H1 (cell line): Measurements from ENCODE around the gene LRWD1. TPM values are rescaled to one million over a fixed set of nuclear protein-coding genes. Genes with fewer than 3 reads are reported as not detected.

Experiments used
- CTCF ChIA-PET: fragments of 300-600 bp; sonication (Branson Sonifier 250); formaldehyde crosslinking; loops from one replicate; lab custom pipeline; 2021; ENCODE audit not compliant: partially characterized antibody; lab: Charles Lee
- POLR2A ChIA-PET: fragments of 300-600 bp; sonication (Branson Sonifier 250); formaldehyde crosslinking; loops from one replicate; lab custom pipeline; 2021; ENCODE audit warnings: inconsistent platforms; ENCODE audit not compliant: partially characterized antibody; lab: Charles Lee
- DNase-seq, 2 experiments: peaks; one replicate each; pipeline versions ENCODE4 v3.0.0 to v3.0.0-alpha.2; 2010 to 2022; ENCODE audit warnings: low spot score in 2 of 2, low read depth in 1 of 2, mixed read lengths in 1 of 2
- FAIRE-seq: peaks from 2 replicates; lab custom pipeline; 2011; peaks lifted over from hg19 to GRCh38; lab: Jason Lieb, UNC
- H2AFZ ChIP-seq: 2 replicates; pipeline ENCODE4 v1.8.1; 2012; ENCODE audit warnings: low read length, inconsistent platforms
- H2AK5ac ChIP-seq: 2 replicates; pipeline ENCODE4 v1.6.1; 2013; ENCODE audit warnings: low read depth, low read length
- H2BK120ac ChIP-seq: replicated peaks from 2 replicates; pipeline ENCODE3; 2013; ENCODE audit warnings: low read depth, low read length, inconsistent platforms
- H2BK12ac ChIP-seq: 2 replicates; pipeline ENCODE4 v1.6.1; 2013; ENCODE audit warnings: low read depth, low read length
- H2BK15ac ChIP-seq: 2 replicates; pipeline ENCODE4 v1.6.1; 2013; ENCODE audit warnings: low read length
- H2BK20ac ChIP-seq: 2 replicates; pipeline ENCODE4 v1.6.1; 2013; ENCODE audit warnings: low read length
- H2BK5ac ChIP-seq: 2 replicates; pipeline ENCODE4 v1.6.1; 2013; ENCODE audit warnings: low read depth, low read length
- H3K14ac ChIP-seq: 2 replicates; pipeline ENCODE4 v1.6.1; 2013; ENCODE audit warnings: inconsistent platforms; ENCODE audit not compliant: insufficient read length
- H3K18ac ChIP-seq: 2 replicates; pipeline ENCODE4 v1.6.1; 2013; ENCODE audit warnings: low read length; ENCODE audit errors: extremely low read depth
- H3K23ac ChIP-seq: 2 replicates; pipeline ENCODE4 v1.6.1; 2013; ENCODE audit warnings: inconsistent platforms; ENCODE audit not compliant: insufficient read length
- H3K23me2 ChIP-seq: 2 replicates; pipeline ENCODE4 v1.6.1; 2013; ENCODE audit warnings: low read depth, low read length
- H3K27ac ChIP-seq: 2 replicates; pipeline ENCODE4 v1.6.1; 2011; ENCODE audit warnings: low read depth, low read length, inconsistent platforms
- H3K27me3 ChIP-seq, 4 experiments: replicated peaks in 1 of 4; 1 replicate in 1 of 4; 2 replicates in 3 of 4; pipeline versions ENCODE4 v1.6.1 to v1.8.1; 2011 to 2013; ENCODE audit warnings: low read length in 3 of 4, mild to moderate bottlenecking in 3 of 4, inconsistent platforms in 2 of 4, mixed read lengths in 2 of 4, moderate library complexity in 1 of 4; ENCODE audit not compliant: control insufficient read depth in 3 of 4, insufficient read depth in 3 of 4; ENCODE audit errors: extremely low read depth in 1 of 4
- H3K36me3 ChIP-seq, 4 experiments: 2 replicates each; pipeline versions ENCODE4 v1.6.1 to v1.8.1; 2011 to 2013; ENCODE audit warnings: mild to moderate bottlenecking in 4 of 4, low read length in 3 of 4, moderate library complexity in 2 of 4, control low read depth in 1 of 4, inconsistent platforms in 1 of 4; ENCODE audit not compliant: insufficient read depth in 4 of 4, control insufficient read depth in 2 of 4
- H3K4ac ChIP-seq: replicated peaks from 2 replicates; pipeline ENCODE3; 2013; ENCODE audit warnings: low read length, low read depth, mixed read lengths, inconsistent platforms; ENCODE audit not compliant: insufficient read length
- H3K4me1 ChIP-seq, 4 experiments: replicated peaks in 1 of 4; 1 replicate in 1 of 4; 2 replicates in 3 of 4; pipeline versions ENCODE4 v1.6.1 to v1.8.1; 2011 to 2013; ENCODE audit warnings: low read length in 3 of 4, inconsistent platforms in 2 of 4, mixed read lengths in 1 of 4; ENCODE audit not compliant: insufficient read depth in 4 of 4, control insufficient read depth in 3 of 4
- H3K4me2 ChIP-seq, 2 experiments: 2 replicates each; pipeline versions ENCODE4 v1.6.1 to v1.8.1; 2011 to 2013; ENCODE audit warnings: low read depth in 2 of 2, low read length in 2 of 2, control low read depth in 1 of 2, inconsistent platforms in 1 of 2, mild to moderate bottlenecking in 1 of 2; ENCODE audit not compliant: insufficient read depth in 1 of 2
- H3K4me3 ChIP-seq, 4 experiments: fragments of 200-600, 300-600 bp in 1 of 4; sonication (generic), shearing (Covaris generic), sonication (Bioruptor Twin) in 1 of 4; 2 replicates each; pipeline versions ENCODE4 v1.5.1 to v1.8.1; 2011 to 2016; ENCODE audit warnings: low read length in 4 of 4, low read depth in 3 of 4, control low read depth in 2 of 4, inconsistent platforms in 2 of 4, mild to moderate bottlenecking in 2 of 4, mixed read lengths in 1 of 4, moderate library complexity in 1 of 4; ENCODE audit not compliant: insufficient read depth in 2 of 4; ENCODE audit errors: extremely low read depth in 1 of 4
- H3K56ac ChIP-seq: replicated peaks from 2 replicates; pipeline ENCODE3; 2013; ENCODE audit warnings: low read depth, mild to moderate bottlenecking, mixed read lengths, low read length, inconsistent platforms; ENCODE audit not compliant: insufficient read length
- H3K79me1 ChIP-seq: 2 replicates; pipeline ENCODE4 v1.6.1; 2013; ENCODE audit warnings: low read depth, low read length, control low read depth
- H3K79me2 ChIP-seq, 2 experiments: 2 replicates each; pipeline versions ENCODE4 v1.6.1 to v1.8.1; 2012 to 2013; ENCODE audit warnings: low read length in 2 of 2, mild to moderate bottlenecking in 2 of 2, inconsistent platforms in 1 of 2; ENCODE audit not compliant: insufficient read depth in 2 of 2, control insufficient read depth in 1 of 2
- H3K9ac ChIP-seq, 4 experiments: replicated peaks in 1 of 4; 1 replicate in 1 of 4; 2 replicates in 3 of 4; pipeline versions ENCODE4 v1.6.1 to v1.8.1; 2011 to 2013; ENCODE audit warnings: low read depth in 3 of 4, low read length in 3 of 4, control low read depth in 2 of 4, mild to moderate bottlenecking in 2 of 4, moderate library complexity in 2 of 4, inconsistent platforms in 1 of 4; ENCODE audit errors: extremely low read depth in 1 of 4
- H3K9me3 ChIP-seq, 2 experiments: 2 replicates each; pipeline versions ENCODE4 v1.6.1 to v1.8.1; 2012 to 2013; ENCODE audit warnings: mild to moderate bottlenecking in 2 of 2, moderate library complexity in 2 of 2, control low read depth in 1 of 2, inconsistent platforms in 1 of 2, low read depth in 1 of 2, low read length in 1 of 2, mixed read lengths in 1 of 2; ENCODE audit not compliant: insufficient read depth in 2 of 2
- H4K20me1 ChIP-seq, 2 experiments: replicated peaks in 1 of 2; 2 replicates each; pipeline versions ENCODE3 to v1.8.1; 2011 to 2013; ENCODE audit warnings: inconsistent platforms in 2 of 2, low read length in 2 of 2, mild to moderate bottlenecking in 1 of 2; ENCODE audit not compliant: insufficient read depth in 2 of 2, control insufficient read depth in 1 of 2
- H4K5ac ChIP-seq: 2 replicates; pipeline ENCODE4 v1.6.1; 2013; ENCODE audit warnings: low read length, low read depth, mixed read lengths, inconsistent platforms; ENCODE audit not compliant: insufficient read length
- H4K8ac ChIP-seq: 2 replicates; pipeline ENCODE4 v1.8.0; 2013; ENCODE audit warnings: mild to moderate bottlenecking, moderate library complexity, low read length, inconsistent platforms; ENCODE audit not compliant: insufficient read depth; ENCODE audit errors: extremely low read depth
- H4K91ac ChIP-seq: replicated peaks from 2 replicates; pipeline ENCODE3; 2013; ENCODE audit warnings: low read length, mixed read lengths, inconsistent platforms; ENCODE audit not compliant: insufficient read length
- ATF2 ChIP-seq: IDR thresholded peaks from 2 replicates; pipeline ENCODE4 v1.6.1; 2012; ENCODE audit warnings: low read length, inconsistent platforms
- BACH1 ChIP-seq: IDR thresholded peaks from 2 replicates; pipeline ENCODE4 v1.6.1; 2012; ENCODE audit warnings: low read length, improper control_type of control experiment
- CTBP2 ChIP-seq: IDR thresholded peaks from 2 replicates; pipeline ENCODE4 v1.7.0; 2011; ENCODE audit warnings: borderline replicate concordance, mild to moderate bottlenecking, moderate library complexity, mixed read lengths, low read length; ENCODE audit not compliant: insufficient read depth, insufficient read length
- EP300 ChIP-seq, 2 experiments: IDR thresholded peaks; 1 replicate in 1 of 2; 2 replicates in 1 of 2; pipeline ENCODE4 v1.6.1; 2011 to 2012; ENCODE audit warnings: low read depth in 2 of 2, low read length in 2 of 2, mild to moderate bottlenecking in 2 of 2, borderline replicate concordance in 1 of 2, inconsistent platforms in 1 of 2, moderate library complexity in 1 of 2
- GABPA ChIP-seq: IDR thresholded peaks from 2 replicates; pipeline ENCODE4 v1.6.1; 2011; ENCODE audit warnings: mild to moderate bottlenecking, low read length, moderate library complexity, borderline replicate concordance; ENCODE audit not compliant: insufficient read depth
- GTF2F1 ChIP-seq: IDR thresholded peaks from 2 replicates; pipeline ENCODE4 v1.6.1; 2012; ENCODE audit warnings: low read depth, low read length, improper control_type of control experiment, borderline replicate concordance
- KDM5A ChIP-seq: fragments of 200-600 bp; IDR thresholded peaks from 2 replicates; pipeline ENCODE4 v1.7.1; 2012; ENCODE audit warnings: mild to moderate bottlenecking, low read length, inconsistent platforms, mixed read lengths
- MAFK ChIP-seq: IDR thresholded peaks from 2 replicates; pipeline ENCODE4 v1.6.1; 2012; ENCODE audit warnings: low read depth, mild to moderate bottlenecking, improper control_type of control experiment, low read length
- NRF1 ChIP-seq: IDR thresholded peaks from 2 replicates; pipeline ENCODE4 v1.6.1; 2011; ENCODE audit warnings: mild to moderate bottlenecking, low read depth, low read length, improper control_type of control experiment
- PHF8 ChIP-seq: fragments of 200-600 bp; sonication (generic); conservative IDR thresholded peaks from 2 replicates; pipeline ENCODE4 v1.7.1; 2012; ENCODE audit warnings: low read depth, mild to moderate bottlenecking, inconsistent platforms, low read length, moderate library complexity
- TAF1 ChIP-seq: IDR thresholded peaks from 2 replicates; pipeline ENCODE4 v1.6.1; 2011; ENCODE audit warnings: mild to moderate bottlenecking, low read depth, low read length
- TEAD4 ChIP-seq: IDR thresholded peaks from 2 replicates; pipeline ENCODE4 v1.6.1; 2012; ENCODE audit warnings: low read depth, low read length, inconsistent platforms, mixed read lengths
- WGBS, 2 experiments: shearing (Covaris generic) in 1 of 2; methylation state at CpG; one replicate each; pipeline versions ENCODE4 v1.1.6 to v1.1.7; 2013 to 2015; ENCODE audit warnings: low lambda C conversion rate in 2 of 2, mixed read lengths in 2 of 2, inconsistent platforms in 1 of 2, low coverage in 1 of 2, missing lambda C conversion rate in 1 of 2; ENCODE audit not compliant: insufficient replicate concordance in 2 of 2, insufficient coverage in 1 of 2, insufficient read length in 1 of 2; ENCODE audit errors: extremely low coverage in 1 of 2, missing lambda C conversion rate in 1 of 2; 5-methylcytosine and 5-hydroxymethylcytosine counted together
- polyA plus RNA-seq, 7 experiments: library from polyadenylated mRNA; depleted of rRNA in 3 of 7; stranded (reverse) in 5 of 7; unstranded in 2 of 7; fragments of >200 nt in 5 of 7; fragments of 200-250 nt in 2 of 7; gene quantifications; 1 replicate in 5 of 7; 2 replicates in 1 of 7; 4 replicates in 1 of 7; pipeline versions ENCODE4 v1.2.1 to v1.2.3, GENCODE V29; 2011 to 2013; ENCODE audit warnings: missing spikeins in 2 of 7, mixed read lengths in 2 of 7
- total RNA-seq: library from RNA; stranded (reverse); fragmentation: NEBNext Ultra II Directional; extraction: Animal tissue kit (Norgen Biotek cat#: 25700); gene quantifications from 2 replicates; pipeline ENCODE4 v1.2.1, GENCODE V29; 2021

The LRWD1 gene
- total and polyA plus RNA-seq, 2 of the 8 experiments (the other 6 are each of a cell fraction or from before 2014, with no cell fraction given), result 23.4 to 26.8 TPM

- WGBS, 2 experiments, result 68% methylated on average over 2 of the region's 2 CpGs; no CpG with 5 or more reads in 1 of the 2 experiments
- no peak overlapping the region for H2AK5ac ChIP-seq
- ChIA-PET POLR2A (interaction anchor here (2.9 kb wide), 1 partner anchor 10 kb away, joined by 16 read pairs; no protein-coding TSS in a partner anchor), CTCF (interaction anchor here (1.0 to 1.7 kb wide), 2 partner anchors 11 to 33 kb away, joined by 4 read pairs; no protein-coding TSS in a partner anchor)
- no peak overlapping the region for H2BK20ac ChIP-seq
- peaks cover 0 to 3% of the 10 kb centered on the region in 2 experiments for H4K20me1 ChIP-seq
- no peak overlapping the region for H3K27ac ChIP-seq
- H2BK15ac ChIP-seq, result no peak overlapping the region
- no peak overlapping the region for H2BK120ac ChIP-seq
- H3K79me2 ChIP-seq, result no peaks in the 10 kb centered on the region
- no peaks in the 10 kb centered on the region for H3K27me3 ChIP-seq
- H3K18ac ChIP-seq, result no peak overlapping the region
- DNase-seq (no peak), FAIRE-seq (no peak)
- H3K79me1 ChIP-seq, result no peaks in the 10 kb centered on the region
- H3K23ac ChIP-seq, result no peak overlapping the region
- H4K8ac ChIP-seq, result no peak overlapping the region
- H3K36me3 ChIP-seq, result peaks cover 2 to 17% (median 6%) of the 10 kb centered on the region in 4 experiments; a peak in 5 of 8 replicates
- H3K56ac ChIP-seq, result no peak overlapping the region
- no peak overlapping the region for H2BK5ac ChIP-seq
- no peak overlapping the region for H4K5ac ChIP-seq
- H2BK12ac ChIP-seq, result no peak overlapping the region
- no peaks in the 10 kb centered on the region for H3K9me3 ChIP-seq
- no peak overlapping the region for H3K14ac ChIP-seq
- no peak overlapping the region for H3K4ac ChIP-seq
- no peak overlapping the region for H3K9ac ChIP-seq
- no peak overlapping the region for H3K4me3 ChIP-seq
- H3K23me2 ChIP-seq, result no peaks in the 10 kb centered on the region
- H4K91ac ChIP-seq, result no peak overlapping the region
- no peak overlapping the region for H3K4me2 ChIP-seq
- no peak overlapping the region for H2AFZ ChIP-seq
- H3K4me1 ChIP-seq, result peaks cover 0 to 9% (median 0%) of the 10 kb centered on the region in 4 experiments; a peak in 2 of 7 replicates
- TF ChIP-seq TEAD4, result no peak
- no peak for TF ChIP-seq EP300 (IDR thresholded peaks at IDR 0.05; ENCODE audit: borderline replicate concordance in 1 of 2, low read depth in 2 of 2, low read length in 2 of 2)
- no peak for TF ChIP-seq PHF8
- TF ChIP-seq CTBP2, result no peak
- TF ChIP-seq NRF1, result no peak
- no peak for TF ChIP-seq MAFK
- TF ChIP-seq BACH1, result no peak
- TF ChIP-seq TAF1, result no peak
- no peak for TF ChIP-seq KDM5A
- TF ChIP-seq ATF2, result no peak
- no peak for TF ChIP-seq GABPA
- TF ChIP-seq GTF2F1, result no peak
Observed at GRCh38 chr7:102445674-102446071, 19.1 kb upstream of the LRWD1 start.
